Vagina (tissue), 2 donors: Measurements from ENCODE around the gene CTDSPL. TPM values are rescaled to one million over a fixed set of nuclear protein-coding genes. Genes with fewer than 3 reads are reported as not detected.

Source experiments
- DNase-seq, 2 donors: peaks; one replicate each; pipeline ENCODE4 v3.0.0-alpha.2; 2017; ENCODE audit errors: extremely low spot score in 2 of 2
- H3K27ac ChIP-seq: fragments of 200-600 bp; sonication (generic); one replicate; pipeline ENCODE4 v1.5.1; 2019
- H3K27me3 ChIP-seq: fragments of 200-600 bp; sonication (generic); one replicate; pipeline ENCODE4 v1.5.1; 2019
- H3K36me3 ChIP-seq, 2 donors: fragments of 200-600 bp; sonication (generic); one replicate each; pipeline ENCODE4 v1.5.1; 2017 to 2019
- H3K4me1 ChIP-seq: fragments of 200-600 bp; sonication (generic); one replicate; pipeline ENCODE4 v1.5.1; 2019
- H3K4me3 ChIP-seq, 2 donors: fragments of 200-600 bp; sonication (generic); 1 replicate in 1 of 2; 2 replicates in 1 of 2; pipeline ENCODE4 v1.5.1; 2016 to 2019
- H3K9me3 ChIP-seq: fragments of 200-600 bp; sonication (generic); one replicate; pipeline ENCODE4 v1.5.1; 2019
- POLR2A ChIP-seq, 2 donors: fragments of 450-650 bp; IDR thresholded peaks; one replicate each; pipeline ENCODE4 v1.6.1; 2017; ENCODE audit warnings: antibody characterized with exemption in 2 of 2, mild to moderate bottlenecking in 2 of 2, moderate library complexity in 2 of 2
- POLR2AphosphoS5 ChIP-seq, 2 donors: sonication (generic); formaldehyde crosslinking; IDR thresholded peaks; one replicate each; pipeline ENCODE4 v1.9.0; 2017; ENCODE audit warnings: antibody characterized with exemption in 2 of 2, mild to moderate bottlenecking in 2 of 2, low read depth in 1 of 2; ENCODE audit not compliant: insufficient read depth in 1 of 2
- intact Hi-C: fragments of 100-400 bp; cut with DNase I; formaldehyde crosslinking; loops from one replicate; pipeline ENCODE4 v1.15.1; 2023
- total RNA-seq: library from RNA; depleted of rRNA; stranded (reverse); fragments of >200 nt; gene quantifications from one replicate; pipeline ENCODE4 v1.2.3, GENCODE V29; 2016
- TF ChIP-seq, protein P1 (sequence below), 3 experiments: fragments of 450-650 bp in 2 of 3; fragments of 200-600 bp in 1 of 3; sonication (generic) in 1 of 3; IDR thresholded peaks; one replicate each; pipeline ENCODE4 v1.5.1; 2017 to 2019; ENCODE audit warnings: antibody characterized with exemption in 3 of 3, mild to moderate bottlenecking in 2 of 3, moderate library complexity in 2 of 3

CTDSPL gene
- total RNA-seq, 1 donor from 2014 or later = 28.0 TPM

DNA sequence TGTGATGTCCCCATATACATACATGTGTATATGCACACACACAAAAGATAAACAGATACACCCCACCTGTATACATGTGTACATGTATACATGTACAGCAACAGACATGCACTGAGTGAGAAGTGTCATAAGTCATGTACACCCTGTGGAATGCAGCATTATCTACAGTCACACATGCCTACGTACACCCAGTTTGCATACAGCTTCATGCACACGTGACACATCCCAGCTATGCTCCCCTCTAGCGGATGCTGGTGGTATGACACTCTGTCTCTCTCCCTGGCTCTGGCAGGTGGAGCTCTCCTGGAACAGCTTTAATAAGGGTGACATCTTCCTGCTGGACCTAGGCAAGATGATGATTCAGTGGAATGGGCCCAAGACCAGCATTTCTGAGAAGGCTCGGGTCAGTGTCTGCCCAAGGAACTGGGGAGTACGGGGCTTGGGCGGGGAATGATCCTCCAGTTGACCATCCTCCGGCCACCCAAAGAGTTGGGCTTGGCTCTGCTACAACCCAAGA, 135.2 kb downstream of the CTDSPL start:
- H3K27ac ChIP-seq = peak overlapping the region; percentile 92
- intact Hi-C loops = no loop called here
- DNase-seq = no peak
- TF ChIP-seq POLR2A (IDR thresholded peaks at IDR 0.05) = no peak
- peak in 1 of 2 donors; percentile 66 for TF ChIP-seq POLR2AphosphoS5 (IDR thresholded peaks at IDR 0.05; ENCODE audit: insufficient read depth in 1 of 2, low read depth in 1 of 2)
- TF ChIP-seq, protein P1, sequence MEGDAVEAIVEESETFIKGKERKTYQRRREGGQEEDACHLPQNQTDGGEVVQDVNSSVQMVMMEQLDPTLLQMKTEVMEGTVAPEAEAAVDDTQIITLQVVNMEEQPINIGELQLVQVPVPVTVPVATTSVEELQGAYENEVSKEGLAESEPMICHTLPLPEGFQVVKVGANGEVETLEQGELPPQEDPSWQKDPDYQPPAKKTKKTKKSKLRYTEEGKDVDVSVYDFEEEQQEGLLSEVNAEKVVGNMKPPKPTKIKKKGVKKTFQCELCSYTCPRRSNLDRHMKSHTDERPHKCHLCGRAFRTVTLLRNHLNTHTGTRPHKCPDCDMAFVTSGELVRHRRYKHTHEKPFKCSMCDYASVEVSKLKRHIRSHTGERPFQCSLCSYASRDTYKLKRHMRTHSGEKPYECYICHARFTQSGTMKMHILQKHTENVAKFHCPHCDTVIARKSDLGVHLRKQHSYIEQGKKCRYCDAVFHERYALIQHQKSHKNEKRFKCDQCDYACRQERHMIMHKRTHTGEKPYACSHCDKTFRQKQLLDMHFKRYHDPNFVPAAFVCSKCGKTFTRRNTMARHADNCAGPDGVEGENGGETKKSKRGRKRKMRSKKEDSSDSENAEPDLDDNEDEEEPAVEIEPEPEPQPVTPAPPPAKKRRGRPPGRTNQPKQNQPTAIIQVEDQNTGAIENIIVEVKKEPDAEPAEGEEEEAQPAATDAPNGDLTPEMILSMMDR (IDR thresholded peaks at IDR 0.05) = peak; percentile 74 to 87 (median 86)
- H3K27me3 ChIP-seq = no peaks in the 10 kb centered on the region
- peaks cover 39% of the 10 kb centered on the region for H3K4me1 ChIP-seq
- H3K36me3 ChIP-seq = peaks cover 4 to 6% of the 10 kb centered on the region in 2 donors
- H3K4me3 ChIP-seq = no peak overlapping the region
- H3K9me3 ChIP-seq = no peaks in the 10 kb centered on the region

- Histone ChIP-seq H3K36me3 (peaks cover 4 to 9% of the 10 kb centered on the region in 2 donors), H3K9me3 (no peaks in the 10 kb centered on the region), H3K27me3 (no peaks in the 10 kb centered on the region), H3K27ac (peak overlapping the region; percentile 92), H3K4me3 (no peak overlapping the region), H3K4me1 (peaks cover 39% of the 10 kb centered on the region)
- intact Hi-C loops = no loop called here
- TF ChIP-seq POLR2AphosphoS5 (IDR thresholded peaks at IDR 0.05; ENCODE audit: insufficient read depth in 1 of 2, low read depth in 1 of 2) = no peak
- TF ChIP-seq, protein P1 (IDR thresholded peaks at IDR 0.05) = no peak
- no peak for TF ChIP-seq POLR2A (IDR thresholded peaks at IDR 0.05)
- DNase-seq = no peak
Observed at GRCh38 chr3:37997342-37997741, 135.7 kb downstream of the CTDSPL start.

DNA sequence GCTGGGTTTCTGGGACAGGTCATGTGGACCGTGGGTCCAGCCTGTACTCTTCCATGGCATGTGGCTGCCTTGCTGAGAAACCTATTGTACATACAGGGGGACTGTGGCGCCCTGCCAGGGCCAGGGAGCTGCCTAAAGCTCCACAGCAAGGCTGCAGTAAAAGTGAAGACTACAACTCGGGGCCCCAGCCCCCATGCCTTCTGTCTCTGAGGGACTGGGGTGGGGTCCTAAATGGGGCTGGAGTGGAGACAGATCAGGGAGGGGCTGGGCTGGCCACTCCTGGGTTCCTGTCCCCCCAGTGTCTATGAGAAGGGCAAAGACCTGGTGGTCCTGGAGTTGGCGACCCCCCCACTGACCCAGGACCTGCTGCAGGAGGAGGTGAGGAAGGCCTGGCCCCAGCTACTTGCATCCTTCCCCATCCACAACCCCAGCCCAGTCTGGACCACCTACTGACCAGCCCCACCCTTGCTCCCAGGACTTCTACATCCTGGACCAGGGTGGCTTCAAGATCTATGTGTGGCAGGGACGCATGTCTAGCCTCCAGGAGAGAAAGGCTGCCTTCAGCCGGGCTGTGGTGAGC, 136.2 kb downstream of the CTDSPL start:
- Histone ChIP-seq H3K27me3 (no peaks in the 10 kb centered on the region), H3K27ac (peak overlapping the region; percentile 92), H3K9me3 (no peaks in the 10 kb centered on the region), H3K4me3 (peak overlapping the region; percentile 47 to 65), H3K4me1 (peaks cover 37% of the 10 kb centered on the region), H3K36me3 (peaks cover 4 to 9% of the 10 kb centered on the region in 2 donors)
- no peak for DNase-seq
- TF ChIP-seq POLR2AphosphoS5 (IDR thresholded peaks at IDR 0.05; ENCODE audit: insufficient read depth in 1 of 2, low read depth in 1 of 2) (no peak), POLR2A (IDR thresholded peaks at IDR 0.05) (no peak)
- TF ChIP-seq, protein P1 (IDR thresholded peaks at IDR 0.05) = no peak
- intact Hi-C loops = no loop called here

DNA sequence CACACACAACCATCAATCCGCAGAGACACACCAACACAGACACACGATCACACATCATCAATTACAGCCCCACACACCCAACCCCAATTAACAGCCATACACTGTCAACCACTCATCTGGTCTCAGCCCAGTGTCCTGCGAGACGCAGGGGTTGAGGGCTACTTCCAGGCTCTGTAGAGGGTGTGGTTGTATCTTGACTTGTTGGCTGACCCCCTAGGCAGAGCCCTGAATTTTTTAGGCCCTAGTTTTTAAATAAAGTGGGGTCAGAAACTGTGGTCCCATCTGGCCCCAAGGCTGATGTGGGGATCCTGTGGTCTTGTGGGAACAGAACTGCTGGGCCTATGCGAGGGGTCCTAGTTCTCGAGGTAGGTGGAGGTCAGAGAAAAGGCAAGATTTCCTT, 138.2 kb downstream of the CTDSPL start:
- Histone ChIP-seq H3K27me3 (no peaks in the 10 kb centered on the region), H3K4me1 (peaks cover 41% of the 10 kb centered on the region), H3K36me3 (peaks cover 4 to 9% of the 10 kb centered on the region in 2 donors), H3K4me3 (no peak overlapping the region), H3K27ac (no peak overlapping the region), H3K9me3 (no peaks in the 10 kb centered on the region)
- DNase-seq = no peak
- TF ChIP-seq, protein P1 (IDR thresholded peaks at IDR 0.05) = no peak
- TF ChIP-seq POLR2AphosphoS5 (IDR thresholded peaks at IDR 0.05; ENCODE audit: insufficient read depth in 1 of 2, low read depth in 1 of 2) (no peak), POLR2A (IDR thresholded peaks at IDR 0.05) (no peak)
- intact Hi-C loops = loop anchor here (10.0 kb wide), 1 partner anchor 145 kb away; no protein-coding TSS in a partner anchor
